ENCODE results near the gene YIF1B.
"Not testable (repeated sequence)": the region's sequence is repeated elsewhere in the genome, so short reads cannot be mapped to it uniquely, and the experiment has no call there.

YIF1B gene

GRCh38 chr19:38273499-38273898 lies 42.2 kb downstream of the YIF1B start:
- peak; percentile 26 for DNase-seq

GRCh38 chr19:38270587-38271167 lies 45.1 kb downstream of the YIF1B start:
- peak; percentile 86 for DNase-seq

GRCh38 chr19:38268539-38268938 lies 47.2 kb downstream of the YIF1B start:
- peak; percentile 37 for DNase-seq

- DNase-seq: peak; percentile 70
Measured at GRCh38 chr19:38267761-38268483, 47.8 kb downstream of the YIF1B start.

- peak; percentile 46 for DNase-seq
Measured at GRCh38 chr19:38266981-38267597, 48.7 kb downstream of the YIF1B start.

GRCh38 chr19:38265921-38266429 lies 49.8 kb downstream of the YIF1B start:
- no peak for DNase-seq

GRCh38 chr19:38265213-38265861 lies 50.4 kb downstream of the YIF1B start:
- DNase-seq: peak; percentile 70

GRCh38 chr19:38264486-38265212 lies 51.1 kb downstream of the YIF1B start, which contains the start of gene SPINT2:
Gene SPINT2, plus strand, starts transcription at chr19:38264573. Its CDS starts 320 bp downstream, at chr19:38264893.
- DNase-seq: peak; percentile 74

GRCh38 chr19:38263689-38264485 lies 51.9 kb downstream of the YIF1B start:
- DNase-seq: peak; percentile 81

GRCh38 chr19:38262585-38263268 lies 53.0 kb downstream of the YIF1B start:
- DNase-seq: no peak

- not testable (repeated sequence) for DNase-seq
Measured at GRCh38 chr19:38261942-38262341, 53.8 kb downstream of the YIF1B start.

- peak; percentile 54 for DNase-seq
Measured at GRCh38 chr19:38255383-38256014, 60.2 kb downstream of the YIF1B start.

- DNase-seq: no peak
Measured at GRCh38 chr19:38253788-38254187, 62.0 kb downstream of the YIF1B start.

Measured in hematopoietic multipotent progenitor cell treated with erythropoietin and hydrocortisone succinate and interleukin-3 and kit ligand, for 6 days (in vitro differentiated cells).